Vagina (tissue), 2 donors: Measurements from ENCODE around the gene SHROOM2. TPM values are rescaled to one million over a fixed set of nuclear protein-coding genes. Genes with fewer than 3 reads are reported as not detected.
A peak's percentile ranks its signal among the peaks of the same experiment; 100 is the strongest.

ENCODE experiments used
- DNase-seq, 2 donors: peaks; one replicate each; pipeline ENCODE4 v3.0.0-alpha.2; 2017; ENCODE audit errors: extremely low spot score in 2 of 2
- H3K27ac ChIP-seq: fragments of 200-600 bp; sonication (generic); one replicate; pipeline ENCODE4 v1.5.1; 2019
- H3K27me3 ChIP-seq: fragments of 200-600 bp; sonication (generic); one replicate; pipeline ENCODE4 v1.5.1; 2019
- H3K36me3 ChIP-seq, 2 donors: fragments of 200-600 bp; sonication (generic); one replicate each; pipeline ENCODE4 v1.5.1; 2017 to 2019
- H3K4me1 ChIP-seq: fragments of 200-600 bp; sonication (generic); one replicate; pipeline ENCODE4 v1.5.1; 2019
- H3K4me3 ChIP-seq, 2 donors: fragments of 200-600 bp; sonication (generic); 1 replicate in 1 of 2; 2 replicates in 1 of 2; pipeline ENCODE4 v1.5.1; 2016 to 2019
- H3K9me3 ChIP-seq: fragments of 200-600 bp; sonication (generic); one replicate; pipeline ENCODE4 v1.5.1; 2019
- CTCF ChIP-seq, 3 experiments: fragments of 450-650 bp in 2 of 3; fragments of 200-600 bp in 1 of 3; sonication (generic) in 1 of 3; IDR thresholded peaks; one replicate each; pipeline ENCODE4 v1.5.1; 2017 to 2019; ENCODE audit warnings: antibody characterized with exemption in 3 of 3, mild to moderate bottlenecking in 2 of 3, moderate library complexity in 2 of 3
- POLR2A ChIP-seq, 2 donors: fragments of 450-650 bp; IDR thresholded peaks; one replicate each; pipeline ENCODE4 v1.6.1; 2017; ENCODE audit warnings: antibody characterized with exemption in 2 of 2, mild to moderate bottlenecking in 2 of 2, moderate library complexity in 2 of 2
- POLR2AphosphoS5 ChIP-seq, 2 donors: sonication (generic); formaldehyde crosslinking; IDR thresholded peaks; one replicate each; pipeline ENCODE4 v1.9.0; 2017; ENCODE audit warnings: antibody characterized with exemption in 2 of 2, mild to moderate bottlenecking in 2 of 2, low read depth in 1 of 2; ENCODE audit not compliant: insufficient read depth in 1 of 2
- intact Hi-C: fragments of 100-400 bp; cut with DNase I; formaldehyde crosslinking; loops from one replicate; pipeline ENCODE4 v1.15.1; 2023
- total RNA-seq: library from RNA; depleted of rRNA; stranded (reverse); fragments of >200 nt; gene quantifications from one replicate; pipeline ENCODE4 v1.2.3, GENCODE V29; 2016

The SHROOM2 gene
- total RNA-seq, 1 donor from 2014 or later: 8.8 TPM

- no peak overlapping the region for H3K27ac ChIP-seq
- no peaks in the 10 kb centered on the region for H3K27me3 ChIP-seq
- H3K36me3 ChIP-seq: no peaks in the 10 kb centered on the region
- H3K4me3 ChIP-seq: no peak overlapping the region
- H3K9me3 ChIP-seq: no peaks in the 10 kb centered on the region
- TF ChIP-seq CTCF (IDR thresholded peaks at IDR 0.05): no peak
- TF ChIP-seq POLR2AphosphoS5 (IDR thresholded peaks at IDR 0.05; ENCODE audit: insufficient read depth in 1 of 2, low read depth in 1 of 2): no peak
- TF ChIP-seq POLR2A (IDR thresholded peaks at IDR 0.05): no peak
- no peak for DNase-seq
- H3K4me1 ChIP-seq: no peaks in the 10 kb centered on the region
- intact Hi-C loops: no loop called here
Observed at GRCh38 chrX:9983441-9983840, 197.2 kb downstream of the SHROOM2 start.

GRCh38 chrX:9983846-9984245 lies 197.6 kb downstream of the SHROOM2 start:
- DNase-seq: no peak
- Histone ChIP-seq H3K4me3 (no peak overlapping the region), H3K9me3 (no peaks in the 10 kb centered on the region), H3K4me1 (no peaks in the 10 kb centered on the region), H3K27me3 (no peaks in the 10 kb centered on the region), H3K36me3 (no peaks in the 10 kb centered on the region), H3K27ac (no peak overlapping the region)
- TF ChIP-seq CTCF (IDR thresholded peaks at IDR 0.05): no peak
- no peak for TF ChIP-seq POLR2A (IDR thresholded peaks at IDR 0.05)
- no peak for TF ChIP-seq POLR2AphosphoS5 (IDR thresholded peaks at IDR 0.05; ENCODE audit: insufficient read depth in 1 of 2, low read depth in 1 of 2)
- intact Hi-C loops: no loop called here

- no peaks in the 10 kb centered on the region for H3K27me3 ChIP-seq
- no peak for TF ChIP-seq POLR2AphosphoS5 (IDR thresholded peaks at IDR 0.05; ENCODE audit: insufficient read depth in 1 of 2, low read depth in 1 of 2)
- peak in 2 of 3 experiments; percentile 27 to 28 for TF ChIP-seq CTCF (IDR thresholded peaks at IDR 0.05)
- TF ChIP-seq POLR2A (IDR thresholded peaks at IDR 0.05): no peak
- H3K4me1 ChIP-seq: no peaks in the 10 kb centered on the region
- H3K4me3 ChIP-seq: no peak overlapping the region
- H3K36me3 ChIP-seq: no peaks in the 10 kb centered on the region
- H3K27ac ChIP-seq: no peak overlapping the region
- no peaks in the 10 kb centered on the region for H3K9me3 ChIP-seq
- intact Hi-C loops: no loop called here
- DNase-seq: no peak
Observed at GRCh38 chrX:9988762-9989161, 202.5 kb downstream of the SHROOM2 start.

- H3K9me3 ChIP-seq: no peaks in the 10 kb centered on the region
- H3K4me3 ChIP-seq: no peak overlapping the region
- no peak overlapping the region for H3K27ac ChIP-seq
- TF ChIP-seq CTCF (IDR thresholded peaks at IDR 0.05) (no peak), POLR2A (IDR thresholded peaks at IDR 0.05) (no peak), POLR2AphosphoS5 (IDR thresholded peaks at IDR 0.05; ENCODE audit: insufficient read depth in 1 of 2, low read depth in 1 of 2) (no peak)
- intact Hi-C loops: no loop called here
- H3K36me3 ChIP-seq: no peaks in the 10 kb centered on the region
- H3K27me3 ChIP-seq: no peaks in the 10 kb centered on the region
- no peak for DNase-seq
- H3K4me1 ChIP-seq: no peaks in the 10 kb centered on the region
Observed at GRCh38 chrX:9992061-9992460, 205.8 kb downstream of the SHROOM2 start.

GRCh38 chrX:9992724-9993123 lies 206.5 kb downstream of the SHROOM2 start:
- Histone ChIP-seq H3K27ac (no peak overlapping the region), H3K36me3 (no peaks in the 10 kb centered on the region), H3K4me3 (no peak overlapping the region), H3K9me3 (no peaks in the 10 kb centered on the region), H3K4me1 (no peaks in the 10 kb centered on the region), H3K27me3 (no peaks in the 10 kb centered on the region)
- intact Hi-C loops: no loop called here
- no peak for DNase-seq
- no peak for TF ChIP-seq CTCF (IDR thresholded peaks at IDR 0.05)
- TF ChIP-seq POLR2A (IDR thresholded peaks at IDR 0.05): no peak
- TF ChIP-seq POLR2AphosphoS5 (IDR thresholded peaks at IDR 0.05; ENCODE audit: insufficient read depth in 1 of 2, low read depth in 1 of 2): no peak
